Measurements from ENCODE around the gene HLA-DMA. TPM values are rescaled to one million over a fixed set of nuclear protein-coding genes. Genes with fewer than 3 reads are reported as not detected.

The HLA-DMA gene
- total and polyA plus RNA-seq, 2 of the 13 experiments (the other 11 are each of a cell fraction or from before 2014, with no cell fraction given) = 0.70 to 0.71 TPM

DNA sequence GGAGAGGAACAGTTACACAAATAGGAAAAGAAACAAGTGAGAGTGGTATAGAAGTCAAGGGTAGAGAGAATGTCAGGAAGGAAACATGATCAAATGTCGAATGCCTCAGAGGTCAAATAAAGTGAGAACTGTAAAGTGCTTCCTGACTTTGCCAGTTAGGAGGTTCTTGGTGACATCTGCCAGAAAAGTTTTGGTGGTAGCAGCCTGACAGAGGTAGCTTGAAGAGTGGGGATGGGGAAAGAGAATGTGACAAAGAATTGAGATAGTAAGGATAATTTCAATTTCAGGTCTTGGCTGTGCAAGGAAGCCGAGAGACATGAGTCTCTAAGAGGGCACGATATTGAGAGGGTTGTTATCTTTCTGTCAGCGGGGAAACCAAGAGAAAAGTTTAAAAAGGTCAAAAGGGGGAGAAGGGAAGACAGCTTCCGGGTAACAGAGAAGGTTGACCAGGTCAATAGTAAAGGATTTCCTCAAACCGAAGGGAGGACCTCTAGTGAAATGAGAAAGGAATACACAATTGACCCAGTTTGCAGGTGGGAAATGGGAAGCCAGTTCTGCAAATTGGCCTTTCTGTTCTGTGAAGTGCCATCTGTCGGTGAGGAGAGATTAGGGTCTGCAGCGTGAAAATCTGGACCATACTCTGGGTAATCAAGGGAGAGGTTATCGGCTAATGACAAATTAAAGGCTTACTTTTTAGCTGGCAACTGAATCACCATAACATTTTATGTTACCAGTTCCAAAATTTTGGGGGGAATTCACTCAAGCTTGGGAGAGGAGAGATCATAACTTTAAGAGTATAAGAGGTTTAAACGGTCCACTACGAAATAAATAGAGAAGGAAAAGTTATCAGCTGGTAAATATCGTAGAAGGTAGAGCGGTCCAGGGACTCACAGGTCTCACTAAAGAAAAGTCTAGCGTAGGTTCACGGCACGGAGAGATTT is 14.5 kb upstream of the HLA-DMA start (continued):
- TF ChIP-seq HOMEZ (CRISPR knock-in tag; IDR thresholded peaks at IDR 0.05; ENCODE audit: low read depth) (peak; percentile 47), ZNF691 (CRISPR knock-in tag; IDR thresholded peaks at IDR 0.05; ENCODE audit: borderline replicate concordance, low read depth) (no peak), ZNF747 (CRISPR knock-in tag; IDR thresholded peaks at IDR 0.05; ENCODE audit: borderline replicate concordance) (no peak), ZBTB39 (CRISPR knock-in tag; IDR thresholded peaks at IDR 0.05) (peak; percentile 44; the same call in 1 of the 2 replicates), JUNB (CRISPR knock-in tag; IDR thresholded peaks at IDR 0.05; ENCODE audit: borderline replicate concordance) (no peak), ERF (CRISPR knock-in tag; IDR thresholded peaks at IDR 0.05) (no peak), ZNF850 (CRISPR knock-in tag; conservative IDR thresholded peaks at IDR 0.05) (0 out of 2 replicates have a peak, but pooled peaks have one; percentile 6), ELF4 (CRISPR knock-in tag; IDR thresholded peaks at IDR 0.05; ENCODE audit: borderline replicate concordance) (no peak), REST (IDR thresholded peaks at IDR 0.05; ENCODE audit: borderline replicate concordance in 1 of 2, low read depth in 1 of 2, low read length in 2 of 2) (no peak), ZNF580 (CRISPR knock-in tag; IDR thresholded peaks at IDR 0.05; ENCODE audit: borderline replicate concordance, low read depth) (0 out of 2 replicates have a peak, but pooled peaks have one; percentile 15), GPN1 (CRISPR knock-in tag; IDR thresholded peaks at IDR 0.05; ENCODE audit: borderline replicate concordance) (no peak), POLR2A (IDR thresholded peaks at IDR 0.05; ENCODE audit: insufficient read depth in 1 of 2, low read depth in 2 of 2, low read length in 2 of 2) (no peak), ZNF589 (CRISPR knock-in tag; conservative IDR thresholded peaks at IDR 0.05) (no peak), ZNF552 (CRISPR knock-in tag; IDR thresholded peaks at IDR 0.05; ENCODE audit: borderline replicate concordance) (no peak), U2AF1 (optimal IDR thresholded peaks at IDR 0.05; ENCODE audit: low read depth, low read length) (peak; percentile 5), NFIB (CRISPR knock-in tag; IDR thresholded peaks at IDR 0.05; ENCODE audit: borderline replicate concordance) (no peak), ZNF557 (CRISPR knock-in tag; IDR thresholded peaks at IDR 0.05) (peak; percentile 51; the same call in 1 of the 2 replicates), POLR2AphosphoS5 (IDR thresholded peaks at IDR 0.05; ENCODE audit: low read depth, low read length) (peak; percentile 38; the same call in 1 of the 2 replicates), ZC3H4 (CRISPR knock-in tag; IDR thresholded peaks at IDR 0.05; ENCODE audit: borderline replicate concordance) (no peak), PCBP2 (optimal IDR thresholded peaks at IDR 0.05; ENCODE audit: low read depth, low read length, poor library complexity, severe bottlenecking) (no peak)
